Cardiac muscle cell (in vitro differentiated cells and primary cell): ENCODE results near the gene CENPX. TPM values are rescaled to one million over a fixed set of nuclear protein-coding genes. Genes with fewer than 3 reads are reported as not detected.
"Not testable (repeated sequence)": the region's sequence is repeated elsewhere in the genome, so short reads cannot be mapped to it uniquely, and the experiment has no call there.

ENCODE experiments used
- DNase-seq, 2 donors: peaks; one replicate each; pipeline versions ENCODE4 v3.0.0 to v3.0.0-alpha.2; 2010 to 2017; ENCODE audit warnings: low read depth in 1 of 2, low spot score in 1 of 2
- H3K27ac ChIP-seq: fragments of 200-600 bp; sonication (generic); 2 replicates; pipeline ENCODE4 v1.5.1; 2016
- H3K27me3 ChIP-seq: fragments of 200-600 bp; sonication (generic); 2 replicates; pipeline ENCODE4 v1.6.0; 2016; ENCODE audit warnings: control low read depth
- H3K36me3 ChIP-seq: fragments of 200-600 bp; sonication (generic); 2 replicates; pipeline ENCODE4 v1.5.1; 2016; ENCODE audit warnings: control low read depth
- H3K4me1 ChIP-seq: fragments of 200-600 bp; sonication (generic); 2 replicates; pipeline ENCODE4 v1.8.1; 2017; ENCODE audit warnings: low read depth, mild to moderate bottlenecking, mixed run types
- H3K4me3 ChIP-seq: fragments of 200-600 bp; sonication (generic); 2 replicates; pipeline ENCODE4 v1.5.1; 2016; ENCODE audit warnings: mild to moderate bottlenecking
- H3K9me3 ChIP-seq: fragments of 200-600 bp; sonication (generic); 2 replicates; pipeline ENCODE4 v1.5.1; 2017; ENCODE audit warnings: low read depth, mild to moderate bottlenecking, control low read depth
- CTCF ChIP-seq: IDR thresholded peaks from 2 replicates; pipeline ENCODE4 v1.5.1; 2012; ENCODE audit warnings: low read depth, mild to moderate bottlenecking, low read length
- polyA plus RNA-seq: library from polyadenylated mRNA; unstranded; fragments of >200 nt; fragmentation: Nextera tagmentation; extraction: Ambion mirVana; gene quantifications from 2 replicates; pipeline ENCODE4 v1.2.1, GENCODE V29; 2016
- total RNA-seq: library from RNA; depleted of rRNA; stranded (reverse); fragments of >200 nt; gene quantifications from 2 replicates; pipeline ENCODE4 v1.2.3, GENCODE V29; 2016

CENPX gene
- total and polyA plus RNA-seq, 2 experiments from 2014 or later: 82.9 to 129 TPM

- Histone ChIP-seq H3K4me3 (no peak overlapping the region), H3K27me3 (no peaks in the 10 kb centered on the region), H3K27ac (no peak overlapping the region), H3K36me3 (no peaks in the 10 kb centered on the region), H3K4me1 (peaks cover 8% of the 10 kb centered on the region), H3K9me3 (no peaks in the 10 kb centered on the region)
- no peak for TF ChIP-seq CTCF
- no peak for DNase-seq
These were observed 17.1 kb upstream of the CENPX start for GRCh38 chr17:82039695-82040299.

- DNase-seq: peak in 1 of 2 donors; percentile 21
- H3K4me3 ChIP-seq: not testable (repeated sequence)
These were observed 16.2 kb upstream of the CENPX start for GRCh38 chr17:82038796-82039409.

GRCh38 chr17:82037889-82038195 is 15.2 kb upstream of the CENPX start:
- Histone ChIP-seq H3K4me3 (no peak overlapping the region), H3K36me3 (no peaks in the 10 kb centered on the region), H3K9me3 (no peaks in the 10 kb centered on the region), H3K27me3 (no peaks in the 10 kb centered on the region), H3K27ac (peak overlapping the region; percentile 82), H3K4me1 (peaks cover 8% of the 10 kb centered on the region)
- no peak for TF ChIP-seq CTCF
- no peak for DNase-seq

More at GRCh38 chr17:82038796-82039409, 16.2 kb upstream of the CENPX start:
- H3K9me3 ChIP-seq, H3K27ac ChIP-seq, H3K27me3 ChIP-seq, H3K36me3 ChIP-seq, H3K4me1 ChIP-seq: not testable (repeated sequence)

GRCh38 chr17:82037092-82037888 is 14.6 kb upstream of the CENPX start, which contains the start of gene DCXR:
Gene DCXR (minus strand): TSS chr17:82037697. CDS start chr17:82037682, 15 bp downstream.
- H3K36me3 ChIP-seq: no peaks in the 10 kb centered on the region
- peak within 1 kb of the TSS; percentile 58 for H3K4me3 ChIP-seq
- DNase-seq: peak; percentile 98 to 99
- peak within 1 kb of the TSS; percentile 82 for H3K27ac ChIP-seq
- H3K4me1 ChIP-seq: peaks cover 8% of the 10 kb centered on the region
- H3K9me3 ChIP-seq: no peaks in the 10 kb centered on the region
- TF ChIP-seq CTCF: peak; percentile 65
- no peaks in the 10 kb centered on the region for H3K27me3 ChIP-seq

GRCh38 chr17:82036634-82037091 is 14.0 kb upstream of the CENPX start:
- H3K36me3 ChIP-seq: no peaks in the 10 kb centered on the region
- H3K9me3 ChIP-seq: no peaks in the 10 kb centered on the region
- no peak for DNase-seq
- no peaks in the 10 kb centered on the region for H3K27me3 ChIP-seq
- H3K4me3 ChIP-seq: peak overlapping the region; percentile 58
- peak overlapping the region; percentile 82 for H3K27ac ChIP-seq
- peaks cover 8% of the 10 kb centered on the region for H3K4me1 ChIP-seq
- no peak for TF ChIP-seq CTCF
